Breast epithelium (tissue), 3 donors: ENCODE measurements around the gene MAML3.

Experiments used
- POLR2A ChIP-seq: fragments of 450-650 bp; IDR thresholded peaks from one replicate; pipeline ENCODE4 v1.6.1; 2016; ENCODE audit warnings: antibody characterized with exemption, mild to moderate bottlenecking, moderate library complexity
- POLR2AphosphoS5 ChIP-seq, 3 donors: sonication (generic); formaldehyde crosslinking; IDR thresholded peaks; one replicate each; pipeline ENCODE4 v1.6.1; 2017; ENCODE audit warnings: antibody characterized with exemption in 3 of 3
- TF ChIP-seq, protein P1 (sequence below), 3 donors: fragments of 450-650 bp; IDR thresholded peaks; one replicate each; pipeline ENCODE4 v1.5.1; 2016 to 2017; ENCODE audit warnings: antibody characterized with exemption in 3 of 3, mild to moderate bottlenecking in 3 of 3, moderate library complexity in 3 of 3

GRCh38 chr4:139762720-139763119, 391.3 kb downstream of the MAML3 start:
- TF ChIP-seq POLR2A (no peak), POLR2AphosphoS5 (IDR thresholded peaks at IDR 0.05) (peak in 1 of 3 donors; percentile 17)
- TF ChIP-seq, protein P1, sequence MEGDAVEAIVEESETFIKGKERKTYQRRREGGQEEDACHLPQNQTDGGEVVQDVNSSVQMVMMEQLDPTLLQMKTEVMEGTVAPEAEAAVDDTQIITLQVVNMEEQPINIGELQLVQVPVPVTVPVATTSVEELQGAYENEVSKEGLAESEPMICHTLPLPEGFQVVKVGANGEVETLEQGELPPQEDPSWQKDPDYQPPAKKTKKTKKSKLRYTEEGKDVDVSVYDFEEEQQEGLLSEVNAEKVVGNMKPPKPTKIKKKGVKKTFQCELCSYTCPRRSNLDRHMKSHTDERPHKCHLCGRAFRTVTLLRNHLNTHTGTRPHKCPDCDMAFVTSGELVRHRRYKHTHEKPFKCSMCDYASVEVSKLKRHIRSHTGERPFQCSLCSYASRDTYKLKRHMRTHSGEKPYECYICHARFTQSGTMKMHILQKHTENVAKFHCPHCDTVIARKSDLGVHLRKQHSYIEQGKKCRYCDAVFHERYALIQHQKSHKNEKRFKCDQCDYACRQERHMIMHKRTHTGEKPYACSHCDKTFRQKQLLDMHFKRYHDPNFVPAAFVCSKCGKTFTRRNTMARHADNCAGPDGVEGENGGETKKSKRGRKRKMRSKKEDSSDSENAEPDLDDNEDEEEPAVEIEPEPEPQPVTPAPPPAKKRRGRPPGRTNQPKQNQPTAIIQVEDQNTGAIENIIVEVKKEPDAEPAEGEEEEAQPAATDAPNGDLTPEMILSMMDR (IDR thresholded peaks at IDR 0.05): no peak
